GM12801 (cell line): Measurements from ENCODE around the gene CACNG1.

Source experiments
- CTCF ChIP-seq: IDR thresholded peaks from one replicate; pipeline ENCODE4 v1.5.1; 2011; ENCODE audit warnings: control low read depth; ENCODE audit not compliant: insufficient read length; ENCODE audit errors: extremely low read depth

Gene CACNG1

GRCh38 chr17:67059372-67059771 lies 15.0 kb downstream of the CACNG1 start:
- no peak for TF ChIP-seq CTCF

GRCh38 chr17:67063141-67063540 lies 18.8 kb downstream of the CACNG1 start:
- no peak for TF ChIP-seq CTCF

- TF ChIP-seq CTCF, result no peak
Measured at GRCh38 chr17:67066717-67067116, 22.4 kb downstream of the CACNG1 start.

GRCh38 chr17:67067571-67068482 lies 23.5 kb downstream of the CACNG1 start:
- no peak for TF ChIP-seq CTCF

GRCh38 chr17:67068999-67069398 lies 24.6 kb downstream of the CACNG1 start:
- no peak for TF ChIP-seq CTCF

- TF ChIP-seq CTCF, result no peak
Measured at GRCh38 chr17:67069603-67070136, 25.3 kb downstream of the CACNG1 start.

GRCh38 chr17:67071595-67071994 lies 27.2 kb downstream of the CACNG1 start:
- no peak for TF ChIP-seq CTCF
